HG03521 (cell line): ENCODE measurements around the gene CHST13.
"Not testable (repeated sequence)": the region's sequence is repeated elsewhere in the genome, so short reads cannot be mapped to it uniquely, and the experiment has no call there.

Experiments
- ATAC-seq: cut with Tn5 transposase; IDR thresholded peaks from one replicate; pipeline ENCODE4 v1.9.1; 2021; ENCODE audit warnings: mild to moderate bottlenecking, moderate library complexity; ENCODE audit not compliant: unreplicated experiment

CHST13 gene

GRCh38 chr3:126525091-126525852 is 1.3 kb downstream of the CHST13 start:
- ATAC-seq: no peak

- ATAC-seq: no peak
These were observed 2.1 kb downstream of the CHST13 start for GRCh38 chr3:126525853-126526667.

- ATAC-seq: no peak
These were observed 2.7 kb downstream of the CHST13 start for GRCh38 chr3:126526668-126527005.

GRCh38 chr3:126527006-126527405 is 3.1 kb downstream of the CHST13 start:
- no peak for ATAC-seq

- no peak for ATAC-seq
These were observed 3.7 kb downstream of the CHST13 start for GRCh38 chr3:126527455-126528211.

- ATAC-seq: no peak
These were observed 4.5 kb downstream of the CHST13 start for GRCh38 chr3:126528419-126528799.

- no peak for ATAC-seq
These were observed 5.0 kb downstream of the CHST13 start for GRCh38 chr3:126528800-126529541.

GRCh38 chr3:126529585-126530170 is 5.7 kb downstream of the CHST13 start:
- ATAC-seq: no peak

GRCh38 chr3:126530171-126531050 is 6.5 kb downstream of the CHST13 start:
- ATAC-seq: no peak

- no peak for ATAC-seq
These were observed 7.0 kb downstream of the CHST13 start for GRCh38 chr3:126531051-126531330.

GRCh38 chr3:126533506-126533905 is 9.6 kb downstream of the CHST13 start:
- no peak for ATAC-seq

- ATAC-seq: not testable (repeated sequence)
These were observed 10.8 kb downstream of the CHST13 start for GRCh38 chr3:126534716-126535115.

- no peak for ATAC-seq
These were observed 11.7 kb downstream of the CHST13 start for GRCh38 chr3:126535636-126536035.

- no peak for ATAC-seq
These were observed 12.2 kb downstream of the CHST13 start for GRCh38 chr3:126536126-126536525.

GRCh38 chr3:126537116-126537729 is 13.3 kb downstream of the CHST13 start:
- no peak for ATAC-seq

GRCh38 chr3:126537730-126538281 is 13.9 kb downstream of the CHST13 start:
- ATAC-seq: no peak

- no peak for ATAC-seq
These were observed 14.4 kb downstream of the CHST13 start for GRCh38 chr3:126538316-126538715.

GRCh38 chr3:126538966-126539365 is 15.0 kb downstream of the CHST13 start:
- ATAC-seq: no peak
